ENCODE measurements around the gene VIL1. TPM values are rescaled to one million over a fixed set of nuclear protein-coding genes. Genes with fewer than 3 reads are reported as not detected.

The VIL1 gene
- total and polyA plus RNA-seq, 2 of the 13 experiments (the other 11 are each of a cell fraction or from before 2014, with no cell fraction given) = 287 to 301 TPM

DNA sequence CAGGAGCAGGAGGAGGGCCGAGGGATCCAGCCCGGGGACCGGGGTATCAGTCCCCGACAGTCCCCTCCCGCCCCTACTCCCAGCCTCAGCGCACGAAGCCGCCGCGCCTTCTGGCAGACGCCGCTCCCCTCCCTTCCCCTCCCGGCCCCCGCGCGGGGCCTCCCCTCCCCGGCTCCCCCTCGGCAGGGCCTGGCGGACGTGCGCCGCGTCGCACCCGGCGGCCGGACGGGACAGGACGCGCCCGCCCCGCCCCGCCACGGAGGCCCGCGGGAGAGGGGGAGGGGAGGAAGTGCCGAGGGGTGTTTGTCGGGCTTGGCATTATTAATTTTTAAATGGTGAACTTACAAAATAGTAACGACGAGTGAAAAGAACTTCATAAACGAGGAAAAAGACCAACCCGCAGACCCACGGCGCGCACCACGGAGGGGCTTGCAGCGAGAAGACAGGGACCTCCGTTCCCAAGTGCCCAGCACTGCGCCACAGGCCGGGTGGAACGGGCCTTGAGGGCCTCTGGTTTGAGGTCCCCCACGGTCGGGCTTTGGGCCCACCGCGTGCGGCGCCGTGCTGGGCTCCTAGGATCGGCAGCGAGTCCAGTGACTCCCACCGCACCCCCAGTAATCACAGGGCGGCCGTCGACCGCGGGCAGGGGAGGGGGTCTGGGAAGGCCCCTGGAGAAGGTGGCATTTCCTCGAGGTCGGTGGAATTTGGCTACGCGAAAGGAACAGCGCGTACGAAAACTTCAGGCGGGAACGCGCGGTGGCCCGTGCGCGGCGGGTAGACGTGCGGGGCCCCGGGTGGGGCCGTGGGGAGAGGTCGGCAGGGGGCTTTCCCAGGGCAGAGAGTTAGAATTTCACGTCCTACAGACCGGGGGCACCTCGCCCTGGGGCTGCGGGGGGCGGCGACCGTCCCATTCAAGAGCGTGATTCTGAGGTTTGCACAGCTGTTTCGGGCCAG, 20.2 kb upstream of the VIL1 start (continued):
- TF ChIP-seq KMT2B (CRISPR knock-in tag; IDR thresholded peaks at IDR 0.05) (no peak; the same call in 1 of the 2 replicates), GTF3A (CRISPR knock-in tag; conservative IDR thresholded peaks at IDR 0.05) (no peak; the same call in 1 of the 2 replicates), KMT2A (CRISPR knock-in tag; IDR thresholded peaks at IDR 0.05) (peak; percentile 3; the same call in 1 of the 2 replicates), NCOA2 (CRISPR knock-in tag; IDR thresholded peaks at IDR 0.05) (no peak; the same call in 1 of the 2 replicates), HOXD1 (CRISPR knock-in tag; IDR thresholded peaks at IDR 0.05) (no peak; the same call in 1 of the 2 replicates), ZNF337 (CRISPR knock-in tag; IDR thresholded peaks at IDR 0.05; ENCODE audit: borderline replicate concordance, low read depth) (no peak), XBP1 (CRISPR knock-in tag; IDR thresholded peaks at IDR 0.05) (no peak), ZNF660 (CRISPR knock-in tag; IDR thresholded peaks at IDR 0.05; ENCODE audit: borderline replicate concordance, low read depth) (no peak), ZNF333 (CRISPR knock-in tag; IDR thresholded peaks at IDR 0.05; ENCODE audit: borderline replicate concordance) (peak; percentile 25), ZNF34 (CRISPR knock-in tag; IDR thresholded peaks at IDR 0.05; ENCODE audit: borderline replicate concordance) (no peak; the same call in 1 of the 2 replicates)
- TF ChIP-seq, protein P1, sequence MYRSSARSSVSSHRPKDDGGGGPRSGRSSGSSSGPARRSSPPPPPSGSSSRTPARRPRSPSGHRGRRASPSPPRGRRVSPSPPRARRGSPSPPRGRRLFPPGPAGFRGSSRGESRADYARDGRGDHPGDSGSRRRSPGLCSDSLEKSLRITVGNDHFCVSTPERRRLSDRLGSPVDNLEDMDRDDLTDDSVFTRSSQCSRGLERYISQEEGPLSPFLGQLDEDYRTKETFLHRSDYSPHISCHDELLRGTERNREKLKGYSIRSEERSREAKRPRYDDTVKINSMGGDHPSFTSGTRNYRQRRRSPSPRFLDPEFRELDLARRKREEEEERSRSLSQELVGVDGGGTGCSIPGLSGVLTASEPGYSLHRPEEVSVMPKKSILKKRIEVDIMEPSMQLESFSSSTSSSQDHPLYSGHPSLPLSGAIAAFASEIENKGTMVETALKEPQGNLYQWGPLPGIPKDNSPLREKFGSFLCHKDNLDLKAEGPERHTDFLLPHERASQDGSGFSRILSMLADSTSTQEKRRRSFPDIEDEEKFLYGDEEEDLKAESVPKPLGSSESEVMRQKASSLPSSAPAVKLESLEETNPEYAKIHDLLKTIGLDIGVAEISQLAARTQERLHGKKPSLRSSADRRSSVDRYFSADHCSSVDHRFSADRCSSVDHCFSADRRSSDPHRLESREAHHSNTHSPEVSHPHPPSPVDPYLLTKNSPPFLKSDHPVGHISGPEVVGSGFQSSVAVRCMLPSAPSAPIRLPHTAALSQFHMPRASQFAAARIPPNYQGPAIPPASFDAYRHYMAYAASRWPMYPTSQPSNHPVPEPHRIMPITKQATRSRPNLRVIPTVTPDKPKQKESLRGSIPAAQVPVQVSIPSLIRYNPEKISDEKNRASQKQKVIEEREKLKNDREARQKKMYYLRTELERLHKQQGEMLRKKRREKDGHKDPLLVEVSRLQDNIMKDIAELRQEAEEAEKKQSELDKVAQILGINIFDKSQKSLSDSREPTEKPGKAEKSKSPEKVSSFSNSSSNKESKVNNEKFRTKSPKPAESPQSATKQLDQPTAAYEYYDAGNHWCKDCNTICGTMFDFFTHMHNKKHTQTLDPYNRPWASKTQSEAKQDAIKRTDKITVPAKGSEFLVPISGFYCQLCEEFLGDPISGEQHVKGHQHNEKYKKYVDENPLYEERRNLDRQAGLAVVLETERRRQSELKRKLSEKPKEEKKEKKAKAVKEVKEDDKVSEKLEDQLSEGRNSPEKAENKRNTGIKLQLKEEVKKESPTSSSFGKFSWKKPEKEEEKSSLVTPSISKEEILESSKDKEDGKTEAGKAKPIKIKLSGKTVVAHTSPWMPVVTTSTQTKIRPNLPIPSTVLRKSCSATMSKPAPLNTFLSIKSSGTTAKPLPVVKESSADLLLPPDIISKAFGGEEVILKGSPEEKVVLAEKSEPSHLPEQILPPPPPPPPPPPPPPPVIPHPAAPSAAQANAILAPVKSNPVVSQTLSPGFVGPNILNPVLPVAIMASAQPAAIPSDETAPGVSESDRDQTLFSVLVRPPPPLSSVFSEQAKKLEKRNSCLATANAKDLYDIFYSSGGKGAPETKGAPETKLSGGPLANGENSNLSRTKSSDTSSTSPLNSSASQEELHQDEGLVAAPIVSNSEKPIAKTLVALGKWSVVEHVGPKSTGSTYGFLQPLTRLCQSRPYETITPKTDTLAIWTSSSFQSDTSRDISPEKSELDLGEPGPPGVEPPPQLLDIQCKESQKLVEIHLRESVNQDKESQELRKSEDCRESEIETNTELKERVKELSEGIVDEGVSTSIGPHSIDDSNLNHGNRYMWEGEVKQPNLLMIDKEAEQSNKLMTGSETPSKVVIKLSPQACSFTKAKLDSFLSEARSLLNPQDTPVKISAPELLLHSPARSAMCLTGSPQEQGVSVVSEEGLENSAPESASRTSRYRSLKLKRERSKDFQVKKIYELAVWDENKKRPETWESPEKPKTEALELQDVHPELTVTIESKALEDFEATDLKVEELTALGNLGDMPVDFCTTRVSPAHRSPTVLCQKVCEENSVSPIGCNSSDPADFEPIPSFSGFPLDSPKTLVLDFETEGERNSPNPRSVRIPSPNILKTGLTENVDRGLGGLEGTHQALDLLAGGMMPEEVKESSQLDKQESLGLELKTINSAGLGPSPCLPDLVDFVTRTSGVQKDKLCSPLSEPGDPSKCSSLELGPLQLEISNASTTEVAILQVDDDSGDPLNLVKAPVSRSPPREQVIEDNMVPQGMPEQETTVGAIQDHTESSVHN (CRISPR knock-in tag; IDR thresholded peaks at IDR 0.05) = no peak
- TF ChIP-seq, protein P2, sequence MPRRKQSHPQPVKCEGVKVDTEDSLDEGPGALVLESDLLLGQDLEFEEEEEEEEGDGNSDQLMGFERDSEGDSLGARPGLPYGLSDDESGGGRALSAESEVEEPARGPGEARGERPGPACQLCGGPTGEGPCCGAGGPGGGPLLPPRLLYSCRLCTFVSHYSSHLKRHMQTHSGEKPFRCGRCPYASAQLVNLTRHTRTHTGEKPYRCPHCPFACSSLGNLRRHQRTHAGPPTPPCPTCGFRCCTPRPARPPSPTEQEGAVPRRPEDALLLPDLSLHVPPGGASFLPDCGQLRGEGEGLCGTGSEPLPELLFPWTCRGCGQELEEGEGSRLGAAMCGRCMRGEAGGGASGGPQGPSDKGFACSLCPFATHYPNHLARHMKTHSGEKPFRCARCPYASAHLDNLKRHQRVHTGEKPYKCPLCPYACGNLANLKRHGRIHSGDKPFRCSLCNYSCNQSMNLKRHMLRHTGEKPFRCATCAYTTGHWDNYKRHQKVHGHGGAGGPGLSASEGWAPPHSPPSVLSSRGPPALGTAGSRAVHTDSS (CRISPR knock-in tag; conservative IDR thresholded peaks at IDR 0.05) = no peak
- TF ChIP-seq, protein P3, sequence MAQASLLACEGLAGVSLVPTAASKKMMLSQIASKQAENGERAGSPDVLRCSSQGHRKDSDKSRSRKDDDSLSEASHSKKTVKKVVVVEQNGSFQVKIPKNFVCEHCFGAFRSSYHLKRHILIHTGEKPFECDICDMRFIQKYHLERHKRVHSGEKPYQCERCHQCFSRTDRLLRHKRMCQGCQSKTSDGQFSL (CRISPR knock-in tag; IDR thresholded peaks at IDR 0.05) = no peak; the same call in 1 of the 2 replicates
- TF ChIP-seq, protein P4, sequence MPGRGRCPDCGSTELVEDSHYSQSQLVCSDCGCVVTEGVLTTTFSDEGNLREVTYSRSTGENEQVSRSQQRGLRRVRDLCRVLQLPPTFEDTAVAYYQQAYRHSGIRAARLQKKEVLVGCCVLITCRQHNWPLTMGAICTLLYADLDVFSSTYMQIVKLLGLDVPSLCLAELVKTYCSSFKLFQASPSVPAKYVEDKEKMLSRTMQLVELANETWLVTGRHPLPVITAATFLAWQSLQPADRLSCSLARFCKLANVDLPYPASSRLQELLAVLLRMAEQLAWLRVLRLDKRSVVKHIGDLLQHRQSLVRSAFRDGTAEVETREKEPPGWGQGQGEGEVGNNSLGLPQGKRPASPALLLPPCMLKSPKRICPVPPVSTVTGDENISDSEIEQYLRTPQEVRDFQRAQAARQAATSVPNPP (CRISPR knock-in tag; IDR thresholded peaks at IDR 0.05) = no peak

All from HepG2 (cell line).